Measurements from ENCODE around the gene TMEM119.
"Not testable (repeated sequence)": the region's sequence is repeated elsewhere in the genome, so short reads cannot be mapped to it uniquely, and the experiment has no call there.

Gene TMEM119

GRCh38 chr12:108598553-108599250 lies 818 bp upstream of the TMEM119 start:
- no peak for DNase-seq

- DNase-seq: no peak
These were observed 878 bp downstream of the TMEM119 start for GRCh38 chr12:108596854-108597558.

GRCh38 chr12:108595711-108596647 lies 1.9 kb downstream of the TMEM119 start:
- no peak for DNase-seq

GRCh38 chr12:108594960-108595710 lies 2.7 kb downstream of the TMEM119 start:
- no peak for DNase-seq

- DNase-seq: no peak
These were observed 3.5 kb downstream of the TMEM119 start for GRCh38 chr12:108594323-108594903.

GRCh38 chr12:108592033-108592909 lies 5.6 kb downstream of the TMEM119 start:
- no peak for DNase-seq

- no peak for DNase-seq
These were observed 6.5 kb downstream of the TMEM119 start for GRCh38 chr12:108591267-108591980.

- not testable (repeated sequence) for DNase-seq
These were observed 7.4 kb downstream of the TMEM119 start for GRCh38 chr12:108590463-108590862.

- no peak for DNase-seq
These were observed 8.0 kb downstream of the TMEM119 start for GRCh38 chr12:108589840-108590229.

GRCh38 chr12:108589028-108589839 lies 8.7 kb downstream of the TMEM119 start:
- no peak for DNase-seq

GRCh38 chr12:108587826-108588225 lies 10.1 kb downstream of the TMEM119 start:
- no peak for DNase-seq

- no peak for DNase-seq
These were observed 11.6 kb downstream of the TMEM119 start for GRCh38 chr12:108586306-108586705.

- DNase-seq: no peak
These were observed 12.0 kb downstream of the TMEM119 start for GRCh38 chr12:108585864-108586263.

- no peak for DNase-seq
These were observed 13.3 kb downstream of the TMEM119 start for GRCh38 chr12:108584456-108585065.

GRCh38 chr12:108583991-108584390 lies 13.9 kb downstream of the TMEM119 start:
- no peak for DNase-seq

GRCh38 chr12:108582978-108583770 lies 14.7 kb downstream of the TMEM119 start:
- no peak for DNase-seq

GRCh38 chr12:108582509-108582908 lies 15.4 kb downstream of the TMEM119 start:
- DNase-seq: no peak
